ENCODE measurements around the gene EHD1.

GRCh38 chr11:64814712-64815187, 63.7 kb downstream of the EHD1 start:
- TF ChIP-seq CTCF (IDR thresholded peaks at IDR 0.05; ENCODE audit: low read depth, low read length, poor library complexity, severe bottlenecking) = no peak
- no peak for TF ChIP-seq EZH2phosphoT487 (IDR thresholded peaks at IDR 0.05; ENCODE audit: borderline replicate concordance, low read length)
